Natural killer cell (primary cell): ENCODE data around the gene ISL2. TPM values are rescaled to one million over a fixed set of nuclear protein-coding genes. Genes with fewer than 3 reads are reported as not detected.

Experiments
- ATAC-seq, 3 donors: fragments of 150-1000 bp in 2 of 3; fragments of 200-7000 bp in 1 of 3; cut with Tn5 transposase; 1 replicate in 1 of 3; 2 replicates in 2 of 3; pipeline ENCODE4 v1.10.0; 2021; ENCODE audit warnings: mild to moderate bottlenecking in 2 of 3, moderate library complexity in 2 of 3
- DNase-seq, 2 donors: peaks; one replicate each; pipeline versions ENCODE4 v3.0.0 to v3.0.0-alpha.2; 2013 to 2021; ENCODE audit warnings: mixed read lengths in 1 of 2
- H3K27ac ChIP-seq: one replicate; pipeline ENCODE4 v1.5.1; 2013; ENCODE audit warnings: mild to moderate bottlenecking, low read length
- H3K27me3 ChIP-seq: one replicate; pipeline ENCODE4 v1.6.1; 2013; ENCODE audit warnings: low read length; ENCODE audit not compliant: control insufficient read depth, insufficient read depth
- H3K36me3 ChIP-seq: one replicate; pipeline ENCODE4 v1.6.1; 2013; ENCODE audit warnings: low read length; ENCODE audit not compliant: control insufficient read depth, insufficient read depth
- H3K4me1 ChIP-seq: one replicate; pipeline ENCODE4 v1.6.1; 2013; ENCODE audit warnings: low read length; ENCODE audit not compliant: control insufficient read depth, insufficient read depth
- H3K4me3 ChIP-seq: one replicate; pipeline ENCODE4 v1.5.1; 2013; ENCODE audit warnings: low read length
- H3K9me3 ChIP-seq: one replicate; pipeline ENCODE4 v1.6.1; 2013; ENCODE audit warnings: low read length; ENCODE audit not compliant: control insufficient read depth, insufficient read depth
- H3K27ac Mint-ChIP-seq, 2 donors: one replicate each; pipeline ENCODE4 v1.8.0; 2022; ENCODE audit warnings: mild to moderate bottlenecking in 2 of 2, mixed read lengths in 2 of 2, moderate library complexity in 1 of 2
- H3K27me3 Mint-ChIP-seq, 2 donors: one replicate each; pipeline ENCODE4 v1.8.0; 2022; ENCODE audit warnings: low read depth in 2 of 2, mixed read lengths in 2 of 2
- H3K36me3 Mint-ChIP-seq: one replicate; pipeline ENCODE4 v1.8.0; 2022; ENCODE audit warnings: mixed read lengths
- H3K4me1 Mint-ChIP-seq, 2 donors: one replicate each; pipeline ENCODE4 v1.8.0; 2022; ENCODE audit warnings: mixed read lengths in 2 of 2
- H3K4me3 Mint-ChIP-seq: one replicate; pipeline ENCODE4 v1.8.0; 2022; ENCODE audit warnings: mild to moderate bottlenecking, moderate library complexity, mixed read lengths
- H3K9me3 Mint-ChIP-seq, 2 donors: one replicate each; pipeline ENCODE4 v1.8.0; 2022; ENCODE audit warnings: mixed read lengths in 2 of 2
- CTCF ChIP-seq: fragments of 200-600 bp; IDR thresholded peaks from one replicate; pipeline ENCODE4 v1.8.0; 2022; ENCODE audit warnings: antibody characterized with exemption
- WGBS: methylation state at CpG from one replicate; pipeline ENCODE4 v1.1.7; 2013; ENCODE audit warnings: missing lambda C conversion rate; ENCODE audit not compliant: insufficient coverage; 5-methylcytosine and 5-hydroxymethylcytosine counted together
- intact Hi-C: fragments of 100-400 bp; cut with micrococcal nuclease; formaldehyde crosslinking; loops from one replicate; pipeline ENCODE4 v1.14.2; 2022
- total RNA-seq, 4 donors: library from RNA; stranded (reverse); fragments of 120-200 nt in 1 of 4; gene quantifications; one replicate each; pipeline versions ENCODE4 v1.2.3 to v1.2.4, GENCODE V29; 2013 to 2022

Gene ISL2
- total RNA-seq, 3 donors from 2014 or later (not counting 1 experiment from before 2014, with no cell fraction given), result not detected

GRCh38 chr15:76363251-76363650 lies 26.7 kb downstream of the ISL2 start:
- no peaks in the 10 kb centered on the region for H3K36me3 Mint-ChIP-seq
- WGBS, result 100% methylated on average over 2 of the region's 2 CpGs
- H3K9me3 Mint-ChIP-seq, result no peaks in the 10 kb centered on the region
- H3K27ac Mint-ChIP-seq, result no peak overlapping the region
- H3K4me1 ChIP-seq, result no peaks in the 10 kb centered on the region
- H3K4me3 ChIP-seq, result no peak overlapping the region
- no peaks in the 10 kb centered on the region for H3K27me3 Mint-ChIP-seq
- H3K27me3 ChIP-seq, result no peaks in the 10 kb centered on the region
- H3K4me3 Mint-ChIP-seq, result no peak overlapping the region
- intact Hi-C loops, result no loop called here
- TF ChIP-seq CTCF, result no peak
- DNase-seq, result no peak
- no peaks in the 10 kb centered on the region for H3K36me3 ChIP-seq
- no peaks in the 10 kb centered on the region for H3K4me1 Mint-ChIP-seq
- H3K9me3 ChIP-seq, result no peaks in the 10 kb centered on the region
- H3K27ac ChIP-seq, result no peak overlapping the region
- ATAC-seq, result no peak

- WGBS, result 86% methylated on average over 1 of the region's 1 CpG
- no peak overlapping the region for H3K4me3 ChIP-seq
- no peaks in the 10 kb centered on the region for H3K4me1 ChIP-seq
- no peak for DNase-seq
- H3K9me3 ChIP-seq, result no peaks in the 10 kb centered on the region
- Mint-ChIP-seq H3K27ac (no peak overlapping the region), H3K27me3 (no peaks in the 10 kb centered on the region), H3K36me3 (no peaks in the 10 kb centered on the region), H3K4me3 (no peak overlapping the region), H3K9me3 (no peaks in the 10 kb centered on the region), H3K4me1 (no peaks in the 10 kb centered on the region)
- no peak for TF ChIP-seq CTCF
- intact Hi-C loops, result no loop called here
- no peaks in the 10 kb centered on the region for H3K36me3 ChIP-seq
- H3K27ac ChIP-seq, result no peak overlapping the region
- no peaks in the 10 kb centered on the region for H3K27me3 ChIP-seq
- ATAC-seq, result no peak
These were observed 30.1 kb downstream of the ISL2 start for GRCh38 chr15:76366714-76367113.

- Mint-ChIP-seq H3K27me3 (no peaks in the 10 kb centered on the region), H3K36me3 (no peaks in the 10 kb centered on the region), H3K27ac (no peak overlapping the region), H3K4me1 (no peaks in the 10 kb centered on the region), H3K9me3 (no peaks in the 10 kb centered on the region), H3K4me3 (no peak overlapping the region)
- Histone ChIP-seq H3K9me3 (no peaks in the 10 kb centered on the region), H3K4me1 (no peaks in the 10 kb centered on the region), H3K36me3 (no peaks in the 10 kb centered on the region), H3K27me3 (no peaks in the 10 kb centered on the region), H3K4me3 (no peak overlapping the region), H3K27ac (no peak overlapping the region)
- intact Hi-C loops, result no loop called here
- WGBS, result 95% methylated on average over 11 of the region's 11 CpGs
- ATAC-seq, result no peak
- DNase-seq, result no peak
- TF ChIP-seq CTCF, result no peak
These were observed 31.6 kb downstream of the ISL2 start for GRCh38 chr15:76368122-76368621.

- no peak for TF ChIP-seq CTCF
- Mint-ChIP-seq H3K27me3 (no peaks in the 10 kb centered on the region), H3K9me3 (no peaks in the 10 kb centered on the region), H3K36me3 (no peaks in the 10 kb centered on the region), H3K27ac (no peak overlapping the region), H3K4me3 (no peak overlapping the region), H3K4me1 (no peaks in the 10 kb centered on the region)
- no peaks in the 10 kb centered on the region for H3K4me1 ChIP-seq
- H3K27me3 ChIP-seq, result no peaks in the 10 kb centered on the region
- ATAC-seq (no peak), DNase-seq (no peak)
- no peaks in the 10 kb centered on the region for H3K36me3 ChIP-seq
- H3K4me3 ChIP-seq, result no peak overlapping the region
- H3K27ac ChIP-seq, result no peak overlapping the region
- WGBS, result 98% methylated on average over 3 of the region's 3 CpGs
- intact Hi-C loops, result no loop called here
- no peaks in the 10 kb centered on the region for H3K9me3 ChIP-seq
These were observed 39.5 kb downstream of the ISL2 start for GRCh38 chr15:76376029-76376428.
